BJ (cell line): ENCODE data around the gene MAP4. TPM values are rescaled to one million over a fixed set of nuclear protein-coding genes. Genes with fewer than 3 reads are reported as not detected.

Source experiments
- CTCF ChIA-PET: fragments of 350-600 bp; formaldehyde crosslinking; extraction: SDS; loops from one replicate; lab custom pipeline; 2021; ENCODE audit warnings: antibody characterized with exemption, inconsistent platforms; lab: Yijun Ruan, JAX
- POLR2A ChIA-PET: fragments of 300-600 bp; sonication (Branson Sonifier 250); formaldehyde crosslinking; extraction: SDS; loops from one replicate; lab custom pipeline; 2021; ENCODE audit warnings: antibody characterized with exemption; lab: Charles Lee
- DNase-seq: peaks from one replicate; pipeline ENCODE4 v3.0.0-alpha.2; 2011; ENCODE audit warnings: low read depth
- H3K27me3 ChIP-seq: 2 replicates; pipeline ENCODE4 v1.6.0; 2011; ENCODE audit warnings: low read length; ENCODE audit not compliant: control insufficient read depth, insufficient read depth
- H3K36me3 ChIP-seq: 2 replicates; pipeline ENCODE4 v1.5.1; 2011; ENCODE audit warnings: low read length; ENCODE audit not compliant: control insufficient read depth, insufficient read depth
- H3K4me3 ChIP-seq: 2 replicates; pipeline ENCODE4 v1.5.1; 2011; ENCODE audit warnings: low read depth, mild to moderate bottlenecking, control low read depth, low read length
- polyA plus RNA-seq: library from polyadenylated mRNA; depleted of rRNA; stranded (reverse); fragments of >200 nt; gene quantifications from 2 replicates; pipeline ENCODE4 v1.2.3, GENCODE V29; 2011
- TF ChIP-seq, protein P1 (sequence below): IDR thresholded peaks from 2 replicates; pipeline ENCODE4 v1.5.1; 2011; ENCODE audit warnings: low read depth, mild to moderate bottlenecking, control low read depth, inconsistent platforms, low read length, moderate library complexity; ENCODE audit not compliant: insufficient read depth

MAP4 gene
- polyA plus RNA-seq, 1 experiment, result 247 TPM

DNA sequence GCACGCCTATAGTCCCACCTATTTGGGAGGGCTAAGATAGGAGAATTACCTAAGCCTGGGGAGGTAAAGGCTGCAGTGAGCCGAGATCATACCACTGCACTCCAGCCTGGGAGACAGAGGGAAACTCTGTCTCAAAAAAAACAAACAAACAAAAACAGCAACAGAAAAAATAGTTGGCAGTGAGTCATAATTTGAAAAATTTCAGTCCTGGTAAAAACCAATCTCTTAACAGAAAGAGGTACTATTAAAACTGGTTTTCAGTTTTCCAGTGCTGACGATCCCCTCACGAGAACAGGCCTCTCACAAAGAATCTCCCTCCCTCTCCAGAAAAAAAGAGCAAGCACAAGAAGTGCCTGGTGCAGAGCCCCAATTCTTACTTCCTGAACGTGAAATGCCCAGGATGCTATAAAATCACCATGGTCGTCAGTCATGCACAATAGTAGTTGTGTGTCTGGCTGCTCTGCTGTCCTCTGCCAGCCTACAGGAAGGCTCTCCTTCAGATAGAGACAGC, 22.8 kb upstream of the MAP4 start:
- Histone ChIP-seq H3K27me3 (no peaks in the 10 kb centered on the region), H3K4me3 (no peak overlapping the region), H3K36me3 (0 out of 2 replicates have a peak, but pooled peaks cover 1% of the 10 kb centered on the region)
- CTCF ChIA-PET, result no interaction called here
- TF ChIP-seq, protein P1, sequence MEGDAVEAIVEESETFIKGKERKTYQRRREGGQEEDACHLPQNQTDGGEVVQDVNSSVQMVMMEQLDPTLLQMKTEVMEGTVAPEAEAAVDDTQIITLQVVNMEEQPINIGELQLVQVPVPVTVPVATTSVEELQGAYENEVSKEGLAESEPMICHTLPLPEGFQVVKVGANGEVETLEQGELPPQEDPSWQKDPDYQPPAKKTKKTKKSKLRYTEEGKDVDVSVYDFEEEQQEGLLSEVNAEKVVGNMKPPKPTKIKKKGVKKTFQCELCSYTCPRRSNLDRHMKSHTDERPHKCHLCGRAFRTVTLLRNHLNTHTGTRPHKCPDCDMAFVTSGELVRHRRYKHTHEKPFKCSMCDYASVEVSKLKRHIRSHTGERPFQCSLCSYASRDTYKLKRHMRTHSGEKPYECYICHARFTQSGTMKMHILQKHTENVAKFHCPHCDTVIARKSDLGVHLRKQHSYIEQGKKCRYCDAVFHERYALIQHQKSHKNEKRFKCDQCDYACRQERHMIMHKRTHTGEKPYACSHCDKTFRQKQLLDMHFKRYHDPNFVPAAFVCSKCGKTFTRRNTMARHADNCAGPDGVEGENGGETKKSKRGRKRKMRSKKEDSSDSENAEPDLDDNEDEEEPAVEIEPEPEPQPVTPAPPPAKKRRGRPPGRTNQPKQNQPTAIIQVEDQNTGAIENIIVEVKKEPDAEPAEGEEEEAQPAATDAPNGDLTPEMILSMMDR, result no peak
- DNase-seq, result no peak
- POLR2A ChIA-PET, result no interaction called here

DNA sequence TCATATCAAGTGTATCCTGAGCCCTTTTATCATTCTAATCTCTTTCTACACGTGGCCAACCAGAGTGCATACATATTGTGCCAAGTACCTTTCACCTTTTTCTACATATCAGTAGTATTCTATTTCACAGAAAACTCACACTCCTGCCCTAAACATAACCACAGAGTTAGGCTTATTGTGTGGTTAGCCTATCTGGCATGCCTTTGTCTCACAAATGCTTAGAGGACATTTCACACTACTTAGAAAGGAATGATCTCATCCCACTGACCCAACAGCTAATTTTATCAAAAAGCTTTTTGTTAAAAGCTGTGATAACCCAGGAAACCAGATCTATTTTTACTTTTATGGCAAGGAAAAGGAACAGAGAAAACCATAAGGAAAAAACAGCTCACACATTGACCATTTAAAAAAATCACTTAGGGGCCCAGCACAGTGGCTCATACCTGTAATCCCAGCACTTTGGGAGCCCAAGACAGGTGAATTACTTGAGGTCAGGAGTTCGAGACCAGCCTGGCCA, 17.8 kb upstream of the MAP4 start:
- H3K36me3 ChIP-seq, result 0 out of 2 replicates have a peak, but pooled peaks cover 3% of the 10 kb centered on the region
- ChIA-PET POLR2A (interaction anchor here (0.7 kb wide), 1 partner anchor 53 kb away, joined by 3 read pairs; no protein-coding TSS in a partner anchor), CTCF (interaction anchor here (1.0 to 2.2 kb wide), 5 partner anchors 13 to 123 kb away, joined by 3 to 6 read pairs (median 3); no protein-coding TSS in a partner anchor)
- H3K4me3 ChIP-seq, result no peak overlapping the region
- TF ChIP-seq, protein P1, result no peak
- DNase-seq, result no peak
- H3K27me3 ChIP-seq, result no peaks in the 10 kb centered on the region

DNA sequence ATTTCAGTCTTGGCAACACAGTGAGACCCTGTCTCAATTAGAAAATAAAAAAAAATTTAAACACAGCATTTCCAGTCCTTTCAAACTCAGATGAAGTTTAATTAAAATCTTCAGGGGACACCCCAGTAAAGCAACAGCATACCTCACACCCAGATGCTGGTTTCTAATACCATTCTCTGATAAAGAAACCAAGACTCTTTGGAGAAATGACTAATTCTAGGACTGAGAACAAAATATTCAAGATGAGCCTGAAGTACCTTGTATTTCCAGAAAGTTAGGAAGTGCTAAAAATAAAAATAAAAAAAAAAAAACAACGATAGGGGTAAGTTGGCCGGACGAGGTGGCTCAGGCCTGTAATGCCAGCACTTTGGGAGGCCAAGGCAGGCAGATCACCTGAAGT, 14.0 kb upstream of the MAP4 start:
- no peak overlapping the region for H3K4me3 ChIP-seq
- H3K36me3 ChIP-seq, result peaks cover 1% of the 10 kb centered on the region; the same call in 1 of the 2 replicates
- ChIA-PET CTCF (no interaction called here), POLR2A (no interaction called here)
- TF ChIP-seq, protein P1, result no peak
- no peak for DNase-seq
- no peaks in the 10 kb centered on the region for H3K27me3 ChIP-seq

DNA sequence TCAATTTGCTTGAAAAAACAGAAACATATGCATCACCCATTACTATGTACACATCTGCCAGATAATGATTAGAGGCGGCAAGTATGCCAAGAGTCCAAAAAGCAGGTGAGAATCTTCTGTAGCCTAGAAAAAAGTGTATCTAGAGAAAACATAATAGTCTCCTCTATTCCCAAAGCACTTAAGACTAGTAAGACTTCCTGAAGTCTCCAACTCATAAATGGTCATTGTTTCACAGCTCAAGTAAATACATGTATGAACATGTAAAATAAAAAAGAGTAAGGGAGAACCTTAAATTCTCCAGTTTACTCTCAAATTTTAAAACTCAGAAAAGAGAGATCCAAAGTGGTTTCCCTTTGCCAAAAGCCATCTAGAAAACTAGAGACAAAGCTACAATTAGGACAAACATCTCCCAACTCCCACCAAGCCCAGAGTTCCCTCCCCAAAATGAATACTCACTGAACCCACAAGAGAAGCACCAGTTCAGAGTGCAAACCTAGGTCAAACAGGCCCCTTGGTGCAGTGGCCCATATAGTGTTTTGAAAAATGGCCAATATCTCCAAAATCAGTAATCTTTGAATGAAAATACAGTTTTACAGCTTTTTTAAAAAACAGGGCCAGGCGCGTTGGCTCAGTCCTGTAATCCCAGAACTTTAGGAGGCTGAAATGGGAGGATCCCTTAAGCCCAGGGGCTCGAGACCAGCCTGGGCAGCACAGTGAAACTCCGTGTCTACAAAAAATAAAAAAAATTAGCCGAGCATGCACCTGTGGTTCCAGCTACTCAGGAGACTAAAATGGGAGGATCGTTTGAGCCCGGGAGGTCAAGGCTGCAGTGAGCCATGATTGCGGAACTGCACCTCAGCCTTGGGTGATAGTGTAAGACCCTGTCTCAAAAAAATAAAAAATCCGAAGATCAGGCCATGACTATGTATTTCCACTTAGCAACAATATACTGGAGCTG, 11.0 kb upstream of the MAP4 start:
- Histone ChIP-seq H3K4me3 (no peak overlapping the region), H3K27me3 (no peaks in the 10 kb centered on the region), H3K36me3 (peaks cover 1% of the 10 kb centered on the region; the same call in 1 of the 2 replicates)
- no peak for DNase-seq
- POLR2A ChIA-PET, result no interaction called here
- TF ChIP-seq, protein P1, result no peak
- CTCF ChIA-PET, result interaction anchor here (0.6 to 1.4 kb wide), 2 partner anchors 124 to 637 kb away, joined by 3 to 6 read pairs; no protein-coding TSS in a partner anchor

DNA sequence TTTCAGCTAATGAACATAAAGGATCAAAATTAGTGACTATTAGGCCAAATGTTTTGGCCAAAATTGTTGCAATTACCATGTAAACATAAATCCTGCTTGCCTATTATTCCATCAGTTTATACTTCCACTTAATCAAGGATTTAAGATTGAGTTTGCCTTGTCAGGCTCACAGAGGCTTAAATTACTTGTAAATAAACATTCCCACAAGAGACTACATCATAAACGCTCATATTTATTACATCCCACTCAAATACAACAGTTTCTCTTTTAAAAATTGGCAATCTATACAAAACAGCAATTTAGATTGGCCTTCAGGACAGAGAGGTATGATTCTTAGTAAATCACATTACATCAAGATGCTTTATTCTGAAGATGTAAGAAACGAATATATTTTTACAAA, 9.9 kb upstream of the MAP4 start:
- Histone ChIP-seq H3K36me3 (no peaks in the 10 kb centered on the region; the same call in 1 of the 2 replicates), H3K27me3 (no peaks in the 10 kb centered on the region), H3K4me3 (no peak overlapping the region)
- TF ChIP-seq, protein P1, result no peak
- ChIA-PET CTCF (interaction anchor here (0.6 kb wide), 1 partner anchor 132 kb away, joined by 3 read pairs; no protein-coding TSS in a partner anchor), POLR2A (no interaction called here)
- no peak for DNase-seq
